HG02870 (cell line): Measurements from ENCODE around the gene UCP3.
A peak's percentile ranks its signal among the peaks of the same experiment; 100 is the strongest.

Source experiments
- ATAC-seq: cut with Tn5 transposase; IDR thresholded peaks from one replicate; pipeline ENCODE4 v1.9.1; 2021; ENCODE audit warnings: mild to moderate bottlenecking, moderate library complexity; ENCODE audit not compliant: unreplicated experiment

Gene UCP3

GRCh38 chr11:73980001-73980961 is 28.6 kb downstream of the UCP3 start:
- ATAC-seq: peak; percentile 46

- ATAC-seq: no peak
Measured at GRCh38 chr11:73978576-73979086, 30.3 kb downstream of the UCP3 start.

- no peak for ATAC-seq
Measured at GRCh38 chr11:73977856-73978519, 30.9 kb downstream of the UCP3 start.

GRCh38 chr11:73976451-73977151 is 32.3 kb downstream of the UCP3 start:
- ATAC-seq: no peak

- no peak for ATAC-seq
Measured at GRCh38 chr11:73975479-73975757, 33.5 kb downstream of the UCP3 start.

GRCh38 chr11:73974604-73975478 is 34.0 kb downstream of the UCP3 start:
- no peak for ATAC-seq

GRCh38 chr11:73972620-73973449 is 36.0 kb downstream of the UCP3 start:
- no peak for ATAC-seq

- no peak for ATAC-seq
Measured at GRCh38 chr11:73972187-73972586, 36.7 kb downstream of the UCP3 start.

- no peak for ATAC-seq
Measured at GRCh38 chr11:73971175-73971719, 37.6 kb downstream of the UCP3 start.

GRCh38 chr11:73969991-73970800 is 38.7 kb downstream of the UCP3 start:
- ATAC-seq: no peak

GRCh38 chr11:73969091-73969490 is 39.8 kb downstream of the UCP3 start:
- no peak for ATAC-seq

GRCh38 chr11:73968356-73968966 is 40.4 kb downstream of the UCP3 start:
- no peak for ATAC-seq

GRCh38 chr11:73965764-73966121 is 43.1 kb downstream of the UCP3 start:
- ATAC-seq: no peak

- no peak for ATAC-seq
Measured at GRCh38 chr11:73965076-73965763, 43.7 kb downstream of the UCP3 start.

- ATAC-seq: no peak
Measured at GRCh38 chr11:73963861-73964260, 45.0 kb downstream of the UCP3 start.

- no peak for ATAC-seq
Measured at GRCh38 chr11:73962101-73962705, 46.7 kb downstream of the UCP3 start.

GRCh38 chr11:73961321-73961720 is 47.6 kb downstream of the UCP3 start:
- no peak for ATAC-seq
